Measurements from ENCODE around the gene PPP1R9A.
A peak's percentile ranks its signal among the peaks of the same experiment; 100 is the strongest.

PPP1R9A gene

GRCh38 chr7:94907811-94908322 is 473 bp downstream of the PPP1R9A start:
- H3K9me3 ChIP-seq (ENCODE audit: control insufficient read depth, insufficient read depth, low read depth, low read length): no peaks in the 10 kb centered on the region
- ChIA-PET CTCF (interaction anchor here (0.7 kb wide), 1 partner anchor 1790 kb away, joined by 3 read pairs; no protein-coding TSS in a partner anchor), POLR2A (interaction anchor here (0.6 to 0.9 kb wide), 2 partner anchors 41 to 938 kb away, joined by 3 to 4 read pairs; no protein-coding TSS in a partner anchor)
- peaks cover 30% of the 10 kb centered on the region for H3K4me1 ChIP-seq (ENCODE audit: control insufficient read depth, insufficient read depth, low read length)
- peak overlapping the region; percentile 98 for H3K27ac ChIP-seq (ENCODE audit: extremely low read depth, low read depth, low read length)
- peak overlapping the region; percentile 50 for H3K4me3 ChIP-seq (ENCODE audit: low read depth, low read length)
- TF ChIP-seq ZNF341 (tag by site-specific recombination; IDR thresholded peaks at IDR 0.05; ENCODE audit: low read depth) (0 out of 2 replicates have a peak, but pooled peaks have one; percentile 8), ZFP37 (tag by site-specific recombination; IDR thresholded peaks at IDR 0.05) (0 out of 2 replicates have a peak, but pooled peaks have one; percentile 19), TCF7L2 (IDR thresholded peaks at IDR 0.05; ENCODE audit: borderline replicate concordance, low read depth, low read length) (peak; percentile 36; the same call in 1 of the 2 replicates), ZXDB (tag by site-specific recombination; IDR thresholded peaks at IDR 0.05) (no peak), ZNF623 (tag by site-specific recombination; IDR thresholded peaks at IDR 0.05) (no peak), ZBTB26 (tag by site-specific recombination; optimal IDR thresholded peaks at IDR 0.05) (peak; percentile 41), ZNF654 (tag by site-specific recombination; IDR thresholded peaks at IDR 0.05; ENCODE audit: low read depth) (no peak), TSHZ1 (tag by site-specific recombination; IDR thresholded peaks at IDR 0.05; ENCODE audit: borderline replicate concordance) (no peak), WT1 (tag by site-specific recombination; IDR thresholded peaks at IDR 0.05) (peak; percentile 19; the same call in 1 of the 2 replicates), ZNF398 (tag by site-specific recombination; IDR thresholded peaks at IDR 0.05) (peak; percentile 72), YY2 (tag by site-specific recombination; IDR thresholded peaks at IDR 0.05) (no peak), ZNF24 (tag by site-specific recombination; IDR thresholded peaks at IDR 0.05) (no peak), PRDM10 (tag by site-specific recombination; IDR thresholded peaks at IDR 0.05) (peak; percentile 98; the same call in 1 of the 2 replicates), ZBTB6 (tag by site-specific recombination; IDR thresholded peaks at IDR 0.05) (no peak), ZNF391 (tag by site-specific recombination; IDR thresholded peaks at IDR 0.05; ENCODE audit: borderline replicate concordance, low read depth) (no peak), KLF9 (tag by site-specific recombination; IDR thresholded peaks at IDR 0.05; ENCODE audit: low read depth) (no peak), ZNF362 (tag by site-specific recombination; IDR thresholded peaks at IDR 0.05) (peak; percentile 48; the same call in 1 of the 2 replicates), ZNF510 (tag by site-specific recombination; IDR thresholded peaks at IDR 0.05; ENCODE audit: insufficient replicate concordance) (no peak), ZNF473 (tag by site-specific recombination; IDR thresholded peaks at IDR 0.05) (no peak), ZNF701 (tag by site-specific recombination; IDR thresholded peaks at IDR 0.05) (no peak), ZBTB17 (tag by site-specific recombination; IDR thresholded peaks at IDR 0.05) (no peak)
- no peaks in the 10 kb centered on the region for H3K36me3 ChIP-seq (ENCODE audit: control insufficient read depth in 2 of 2, insufficient read depth in 1 of 2, low read length in 2 of 2)
